Erythroblast (primary cell): ENCODE data around the gene CD200R1L.

Experiments
- GATA1 ChIP-seq: IDR thresholded peaks from 2 replicates; pipeline ENCODE4 v1.6.1; 2011; ENCODE audit warnings: low read depth, mild to moderate bottlenecking, control low read depth, low read length, moderate library complexity
- POLR2A ChIP-seq: IDR thresholded peaks from 2 replicates; pipeline ENCODE4 v1.6.1; 2011; ENCODE audit warnings: mild to moderate bottlenecking, low read length

DNA sequence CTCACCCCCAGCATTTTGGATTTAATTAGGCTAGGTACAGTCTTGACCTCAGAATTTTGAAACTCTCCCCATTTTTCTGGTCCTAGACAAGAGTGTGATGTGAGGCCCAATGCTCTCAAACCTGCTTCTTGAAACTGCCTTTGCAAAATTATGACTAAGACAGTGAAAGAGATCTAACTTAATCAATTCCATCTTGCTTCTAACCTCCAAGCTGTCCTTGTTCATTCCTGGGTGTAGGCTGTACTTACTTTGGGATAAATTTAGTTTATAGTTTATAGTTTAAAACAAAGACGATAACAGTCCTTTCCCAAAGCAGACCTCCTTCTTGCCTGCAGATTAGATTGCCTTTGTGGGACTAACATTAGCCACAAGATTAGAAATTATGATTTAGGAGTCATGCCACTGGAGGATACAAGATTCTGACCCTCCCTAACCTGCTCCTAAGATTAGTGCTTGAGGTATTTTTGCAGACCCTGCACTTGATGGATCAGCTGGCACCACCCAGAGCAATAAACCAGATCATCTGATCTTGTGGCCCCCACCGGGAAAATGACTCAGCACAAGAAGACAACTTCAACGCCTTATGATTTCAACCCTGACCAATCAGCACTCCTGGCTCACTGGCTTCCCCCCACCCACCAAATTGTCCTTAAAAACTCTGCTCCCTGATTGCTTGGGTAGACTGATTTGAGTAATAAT is 59.6 kb downstream of the CD200R1L start:
- TF ChIP-seq POLR2A (no peak), GATA1 (no peak)
